ELR (cell line): Measurements from ENCODE around the gene MCFD2.

Experiments used
- DNase-seq: peaks from one replicate; pipeline ENCODE4 v3.0.0-alpha.2; 2015; ENCODE audit warnings: low read depth

The MCFD2 gene

GRCh38 chr2:46873604-46874068 lies 42.0 kb downstream of the MCFD2 start:
- DNase-seq, result peak; percentile 98

GRCh38 chr2:46872902-46873603 lies 42.6 kb downstream of the MCFD2 start:
- no peak for DNase-seq

- no peak for DNase-seq
Observed at GRCh38 chr2:46871976-46872381, 43.6 kb downstream of the MCFD2 start.

- DNase-seq, result peak; percentile 30
Observed at GRCh38 chr2:46870051-46870839, 45.4 kb downstream of the MCFD2 start.

GRCh38 chr2:46869621-46870020 lies 46.0 kb downstream of the MCFD2 start:
- DNase-seq, result no peak

- no peak for DNase-seq
Observed at GRCh38 chr2:46866770-46867246, 48.8 kb downstream of the MCFD2 start.

GRCh38 chr2:46865181-46865970 lies 50.2 kb downstream of the MCFD2 start:
- peak; percentile 51 for DNase-seq

- DNase-seq, result no peak
Observed at GRCh38 chr2:46863882-46864281, 51.7 kb downstream of the MCFD2 start.

- no peak for DNase-seq
Observed at GRCh38 chr2:46862514-46862913, 53.1 kb downstream of the MCFD2 start.

GRCh38 chr2:46861916-46862315 lies 53.7 kb downstream of the MCFD2 start:
- DNase-seq, result no peak

GRCh38 chr2:46859482-46859881 lies 56.1 kb downstream of the MCFD2 start:
- no peak for DNase-seq

- peak; percentile 85 for DNase-seq
Observed at GRCh38 chr2:46858702-46859090, 56.9 kb downstream of the MCFD2 start.

- peak; percentile 80 for DNase-seq
Observed at GRCh38 chr2:46857871-46858701, 57.5 kb downstream of the MCFD2 start.

- DNase-seq, result no peak
Observed at GRCh38 chr2:46856336-46856735, 59.3 kb downstream of the MCFD2 start.

- DNase-seq, result no peak
Observed at GRCh38 chr2:46855805-46856204, 59.8 kb downstream of the MCFD2 start.

GRCh38 chr2:46854260-46854659 lies 61.3 kb downstream of the MCFD2 start:
- DNase-seq, result no peak

- DNase-seq, result peak; percentile 29
Observed at GRCh38 chr2:46852598-46852997, 63.0 kb downstream of the MCFD2 start.

GRCh38 chr2:46852124-46852523 lies 63.5 kb downstream of the MCFD2 start:
- no peak for DNase-seq
